GM12878 (cell line): ENCODE results near the gene SV2A. TPM values are rescaled to one million over a fixed set of nuclear protein-coding genes. Genes with fewer than 3 reads are reported as not detected.

ENCODE experiments used
- ATF2 ChIP-seq: IDR thresholded peaks from 2 replicates; pipeline ENCODE4 v1.6.1; 2012; ENCODE audit warnings: low read length, inconsistent platforms
- CBX3 ChIP-seq: fragments of 200-600 bp; sonication (generic); IDR thresholded peaks from 2 replicates; pipeline ENCODE4 v1.6.1; 2016; ENCODE audit warnings: low read depth, borderline replicate concordance
- CHD2 ChIP-seq: IDR thresholded peaks from 2 replicates; pipeline ENCODE4 v1.6.1; 2011; ENCODE audit warnings: low read depth, low read length, improper control_type of control experiment, borderline replicate concordance
- CREB1 ChIP-seq: IDR thresholded peaks from 2 replicates; pipeline ENCODE4 v1.6.1; 2012; ENCODE audit warnings: low read depth, mild to moderate bottlenecking, inconsistent platforms
- CTCF ChIP-seq, 3 experiments: IDR thresholded peaks in 2 of 3; conservative IDR thresholded peaks in 1 of 3; 2 replicates each; pipeline ENCODE4 v1.5.1; 2011; ENCODE audit warnings: low read depth in 3 of 3, low read length in 3 of 3, mild to moderate bottlenecking in 3 of 3, control low read depth in 2 of 3, moderate library complexity in 2 of 3, inconsistent platforms in 1 of 3, mixed read lengths in 1 of 3; ENCODE audit not compliant: control insufficient read depth in 2 of 3, insufficient read depth in 1 of 3; ENCODE audit errors: extremely low read depth in 1 of 3
- DPF2 ChIP-seq: fragments of 450-650 bp; IDR thresholded peaks from 2 replicates; pipeline ENCODE4 v1.6.1; 2017; ENCODE audit warnings: mild to moderate bottlenecking
- GABPA ChIP-seq: IDR thresholded peaks from 2 replicates; pipeline ENCODE4 v1.6.1; 2014; ENCODE audit warnings: antibody characterized with exemption, low read depth, mild to moderate bottlenecking, inconsistent platforms
- MTA3 ChIP-seq: IDR thresholded peaks from 2 replicates; pipeline ENCODE4 v1.6.1; 2012; ENCODE audit warnings: low read length, inconsistent platforms, borderline replicate concordance
- RELB ChIP-seq: fragments of 450-650 bp; IDR thresholded peaks from 2 replicates; pipeline ENCODE4 v1.6.1; 2017; ENCODE audit warnings: low read depth, mild to moderate bottlenecking, moderate library complexity
- TCF12 ChIP-seq: IDR thresholded peaks from 2 replicates; pipeline ENCODE4 v1.6.1; 2011; ENCODE audit warnings: low read depth, mild to moderate bottlenecking, low read length
- WRNIP1 ChIP-seq: IDR thresholded peaks from 2 replicates; pipeline ENCODE4 v1.6.1; 2011; ENCODE audit warnings: low read depth, low read length, improper control_type of control experiment, borderline replicate concordance
- ZNF687 ChIP-seq: fragments of 450-650 bp; IDR thresholded peaks from 2 replicates; pipeline ENCODE4 v1.6.1; 2017; ENCODE audit warnings: mild to moderate bottlenecking, moderate library complexity
- ZSCAN29 ChIP-seq: fragments of 450-650 bp; IDR thresholded peaks from 2 replicates; pipeline ENCODE4 v1.6.1; 2017; ENCODE audit warnings: mild to moderate bottlenecking, moderate library complexity
- polyA plus RNA-seq, 11 experiments: library from polyadenylated mRNA; depleted of rRNA in 4 of 11; unstranded in 6 of 11; stranded (reverse) in 5 of 11; fragments of >200 nt; fragmentation: Nextera tagmentation in 4 of 11; fragmentation: Illumina TruSeq in 1 of 11; extraction: Ambion mirVana in 4 of 11; extraction: Trizol in 1 of 11; gene quantifications; 1 replicate in 1 of 11; 2 replicates in 10 of 11; pipeline versions ENCODE4 v1.2.1 to v1.2.3, GENCODE V29; 2011 to 2016; ENCODE audit warnings: inconsistent platforms in 2 of 11, missing spikeins in 2 of 11, low read depth in 1 of 11
- total RNA-seq, 4 experiments: library from RNA; depleted of rRNA in 3 of 4; stranded (reverse); fragments of >200 nt in 3 of 4; fragmentation: Illumina TruSeq in 1 of 4; extraction: Trizol in 1 of 4; gene quantifications; 2 replicates each; pipeline versions ENCODE4 v1.2.1 to v1.2.3, GENCODE V29; 2013 to 2021

The SV2A gene
- total and polyA plus RNA-seq, 10 of the 15 experiments (the other 5 are each of a cell fraction or from before 2014, with no cell fraction given) = 0.39 to 11.6 (median 5.4) TPM

- TF ChIP-seq MTA3 (no peak; the same call in 1 of the 2 replicates), GABPA (no peak), CBX3 (no peak), TCF12 (peak; percentile 75; the same call in 1 of the 2 replicates), RELB (no peak), CTCF (IDR thresholded peaks at IDR 0.05 in 2 of 3, conservative IDR thresholded peaks at IDR 0.05 in 1 of 3; ENCODE audit: control insufficient read depth in 2 of 3, extremely low read depth in 1 of 3, insufficient read depth in 1 of 3, low read depth in 3 of 3, low read length in 3 of 3) (no peak), ZSCAN29 (peak; percentile 47; the same call in 1 of the 2 replicates), DPF2 (peak; percentile 10; the same call in 1 of the 2 replicates), ATF2 (peak; percentile 57), CREB1 (peak; percentile 84), CHD2 (0 out of 2 replicates have a peak, but pooled peaks have one; percentile 26), WRNIP1 (no peak), ZNF687 (peak; percentile 97)
These were observed 31.0 kb downstream of the SV2A start (continued) for GRCh38 chr1:149886396-149887195.
